Measurements from ENCODE around the gene CISH. TPM values are rescaled to one million over a fixed set of nuclear protein-coding genes. Genes with fewer than 3 reads are reported as not detected.

CISH gene
- total and polyA plus RNA-seq, 10 of the 15 experiments (the other 5 are each of a cell fraction or from before 2014, with no cell fraction given), result 0.21 to 4.4 (median 1.8) TPM

DNA sequence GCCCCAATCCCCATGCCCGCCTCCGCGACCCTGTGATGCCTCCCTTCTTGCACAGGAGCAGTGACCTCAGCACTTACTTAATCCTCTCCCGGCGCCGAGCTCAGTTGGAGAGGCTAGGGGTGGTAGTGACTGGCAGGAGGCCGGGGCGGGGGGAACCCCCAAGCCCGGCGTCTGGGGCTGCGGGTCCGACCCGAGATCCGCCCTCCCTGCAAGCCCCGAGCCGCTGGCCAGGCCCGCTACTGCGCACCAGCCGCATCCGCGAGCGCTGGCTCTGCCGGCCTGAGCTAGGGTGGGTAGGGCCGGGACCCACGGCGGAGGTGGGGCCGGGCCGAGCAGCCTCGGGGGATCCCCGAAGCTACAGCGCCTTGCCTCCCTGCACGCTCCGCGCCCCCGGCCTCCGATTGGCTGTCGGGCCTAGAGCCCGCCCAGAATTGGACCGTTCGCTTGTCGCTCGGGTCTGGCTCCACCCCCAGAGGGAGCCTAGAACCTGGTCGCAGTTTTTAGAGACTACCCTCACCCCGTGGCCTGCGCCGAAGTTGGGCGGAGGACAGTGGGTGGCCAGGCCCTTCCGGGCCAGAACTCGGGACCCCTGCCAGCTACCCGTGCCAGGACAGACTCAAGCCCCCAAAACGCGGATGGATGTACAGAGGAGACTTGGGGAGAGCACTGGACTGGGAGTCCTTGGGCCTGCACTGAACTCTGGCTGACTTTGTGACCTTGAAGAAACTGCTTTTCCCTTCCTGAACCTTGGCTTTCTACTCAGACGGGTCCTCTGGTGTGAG lies 44.0 kb downstream of the CISH start, which contains the start of gene C3orf18 (continued):
- TF ChIP-seq, protein P1, sequence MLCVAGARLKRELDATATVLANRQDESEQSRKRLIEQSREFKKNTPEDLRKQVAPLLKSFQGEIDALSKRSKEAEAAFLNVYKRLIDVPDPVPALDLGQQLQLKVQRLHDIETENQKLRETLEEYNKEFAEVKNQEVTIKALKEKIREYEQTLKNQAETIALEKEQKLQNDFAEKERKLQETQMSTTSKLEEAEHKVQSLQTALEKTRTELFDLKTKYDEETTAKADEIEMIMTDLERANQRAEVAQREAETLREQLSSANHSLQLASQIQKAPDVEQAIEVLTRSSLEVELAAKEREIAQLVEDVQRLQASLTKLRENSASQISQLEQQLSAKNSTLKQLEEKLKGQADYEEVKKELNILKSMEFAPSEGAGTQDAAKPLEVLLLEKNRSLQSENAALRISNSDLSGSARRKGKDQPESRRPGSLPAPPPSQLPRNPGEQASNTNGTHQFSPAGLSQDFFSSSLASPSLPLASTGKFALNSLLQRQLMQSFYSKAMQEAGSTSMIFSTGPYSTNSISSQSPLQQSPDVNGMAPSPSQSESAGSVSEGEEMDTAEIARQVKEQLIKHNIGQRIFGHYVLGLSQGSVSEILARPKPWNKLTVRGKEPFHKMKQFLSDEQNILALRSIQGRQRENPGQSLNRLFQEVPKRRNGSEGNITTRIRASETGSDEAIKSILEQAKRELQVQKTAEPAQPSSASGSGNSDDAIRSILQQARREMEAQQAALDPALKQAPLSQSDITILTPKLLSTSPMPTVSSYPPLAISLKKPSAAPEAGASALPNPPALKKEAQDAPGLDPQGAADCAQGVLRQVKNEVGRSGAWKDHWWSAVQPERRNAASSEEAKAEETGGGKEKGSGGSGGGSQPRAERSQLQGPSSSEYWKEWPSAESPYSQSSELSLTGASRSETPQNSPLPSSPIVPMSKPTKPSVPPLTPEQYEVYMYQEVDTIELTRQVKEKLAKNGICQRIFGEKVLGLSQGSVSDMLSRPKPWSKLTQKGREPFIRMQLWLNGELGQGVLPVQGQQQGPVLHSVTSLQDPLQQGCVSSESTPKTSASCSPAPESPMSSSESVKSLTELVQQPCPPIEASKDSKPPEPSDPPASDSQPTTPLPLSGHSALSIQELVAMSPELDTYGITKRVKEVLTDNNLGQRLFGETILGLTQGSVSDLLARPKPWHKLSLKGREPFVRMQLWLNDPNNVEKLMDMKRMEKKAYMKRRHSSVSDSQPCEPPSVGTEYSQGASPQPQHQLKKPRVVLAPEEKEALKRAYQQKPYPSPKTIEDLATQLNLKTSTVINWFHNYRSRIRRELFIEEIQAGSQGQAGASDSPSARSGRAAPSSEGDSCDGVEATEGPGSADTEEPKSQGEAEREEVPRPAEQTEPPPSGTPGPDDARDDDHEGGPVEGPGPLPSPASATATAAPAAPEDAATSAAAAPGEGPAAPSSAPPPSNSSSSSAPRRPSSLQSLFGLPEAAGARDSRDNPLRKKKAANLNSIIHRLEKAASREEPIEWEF (IDR thresholded peaks at IDR 0.05; ENCODE audit: insufficient replicate concordance, low read depth, low read length), result no peak
- TF ChIP-seq MTA2 (IDR thresholded peaks at IDR 0.05; ENCODE audit: low read depth) (no peak), PML (IDR thresholded peaks at IDR 0.05; ENCODE audit: low read length) (no peak), POLR2AphosphoS2 (IDR thresholded peaks at IDR 0.05; ENCODE audit: low read depth, low read length) (no peak), CHD4 (IDR thresholded peaks at IDR 0.05) (no peak), FOXM1 (IDR thresholded peaks at IDR 0.05; ENCODE audit: low read depth, low read length) (no peak), POU2F2 (IDR thresholded peaks at IDR 0.05; ENCODE audit: borderline replicate concordance, low read depth, low read length) (no peak), ZNF207 (IDR thresholded peaks at IDR 0.05; ENCODE audit: borderline replicate concordance) (no peak), FOXK2 (IDR thresholded peaks at IDR 0.05) (no peak), PAX8 (IDR thresholded peaks at IDR 0.05) (no peak), RCOR1 (conservative IDR thresholded peaks at IDR 0.05; ENCODE audit: low read depth, low read length) (no peak), ZNF217 (IDR thresholded peaks at IDR 0.05) (peak; percentile 97)
- TF ChIP-seq, protein P2, sequence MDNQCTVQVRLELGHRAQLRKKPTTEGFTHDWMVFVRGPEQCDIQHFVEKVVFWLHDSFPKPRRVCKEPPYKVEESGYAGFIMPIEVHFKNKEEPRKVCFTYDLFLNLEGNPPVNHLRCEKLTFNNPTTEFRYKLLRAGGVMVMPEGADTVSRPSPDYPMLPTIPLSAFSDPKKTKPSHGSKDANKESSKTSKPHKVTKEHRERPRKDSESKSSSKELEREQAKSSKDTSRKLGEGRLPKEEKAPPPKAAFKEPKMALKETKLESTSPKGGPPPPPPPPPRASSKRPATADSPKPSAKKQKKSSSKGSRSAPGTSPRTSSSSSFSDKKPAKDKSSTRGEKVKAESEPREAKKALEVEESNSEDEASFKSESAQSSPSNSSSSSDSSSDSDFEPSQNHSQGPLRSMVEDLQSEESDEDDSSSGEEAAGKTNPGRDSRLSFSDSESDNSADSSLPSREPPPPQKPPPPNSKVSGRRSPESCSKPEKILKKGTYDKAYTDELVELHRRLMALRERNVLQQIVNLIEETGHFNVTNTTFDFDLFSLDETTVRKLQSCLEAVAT (IDR thresholded peaks at IDR 0.05), result no peak
- TF ChIP-seq, protein P3, sequence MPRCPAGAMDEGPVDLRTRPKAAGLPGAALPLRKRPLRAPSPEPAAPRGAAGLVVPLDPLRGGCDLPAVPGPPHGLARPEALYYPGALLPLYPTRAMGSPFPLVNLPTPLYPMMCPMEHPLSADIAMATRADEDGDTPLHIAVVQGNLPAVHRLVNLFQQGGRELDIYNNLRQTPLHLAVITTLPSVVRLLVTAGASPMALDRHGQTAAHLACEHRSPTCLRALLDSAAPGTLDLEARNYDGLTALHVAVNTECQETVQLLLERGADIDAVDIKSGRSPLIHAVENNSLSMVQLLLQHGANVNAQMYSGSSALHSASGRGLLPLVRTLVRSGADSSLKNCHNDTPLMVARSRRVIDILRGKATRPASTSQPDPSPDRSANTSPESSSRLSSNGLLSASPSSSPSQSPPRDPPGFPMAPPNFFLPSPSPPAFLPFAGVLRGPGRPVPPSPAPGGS (IDR thresholded peaks at IDR 0.05; ENCODE audit: borderline replicate concordance, insufficient read depth, low read depth, low read length, poor library complexity, severe bottlenecking), result no peak
- TF ChIP-seq, protein P4, sequence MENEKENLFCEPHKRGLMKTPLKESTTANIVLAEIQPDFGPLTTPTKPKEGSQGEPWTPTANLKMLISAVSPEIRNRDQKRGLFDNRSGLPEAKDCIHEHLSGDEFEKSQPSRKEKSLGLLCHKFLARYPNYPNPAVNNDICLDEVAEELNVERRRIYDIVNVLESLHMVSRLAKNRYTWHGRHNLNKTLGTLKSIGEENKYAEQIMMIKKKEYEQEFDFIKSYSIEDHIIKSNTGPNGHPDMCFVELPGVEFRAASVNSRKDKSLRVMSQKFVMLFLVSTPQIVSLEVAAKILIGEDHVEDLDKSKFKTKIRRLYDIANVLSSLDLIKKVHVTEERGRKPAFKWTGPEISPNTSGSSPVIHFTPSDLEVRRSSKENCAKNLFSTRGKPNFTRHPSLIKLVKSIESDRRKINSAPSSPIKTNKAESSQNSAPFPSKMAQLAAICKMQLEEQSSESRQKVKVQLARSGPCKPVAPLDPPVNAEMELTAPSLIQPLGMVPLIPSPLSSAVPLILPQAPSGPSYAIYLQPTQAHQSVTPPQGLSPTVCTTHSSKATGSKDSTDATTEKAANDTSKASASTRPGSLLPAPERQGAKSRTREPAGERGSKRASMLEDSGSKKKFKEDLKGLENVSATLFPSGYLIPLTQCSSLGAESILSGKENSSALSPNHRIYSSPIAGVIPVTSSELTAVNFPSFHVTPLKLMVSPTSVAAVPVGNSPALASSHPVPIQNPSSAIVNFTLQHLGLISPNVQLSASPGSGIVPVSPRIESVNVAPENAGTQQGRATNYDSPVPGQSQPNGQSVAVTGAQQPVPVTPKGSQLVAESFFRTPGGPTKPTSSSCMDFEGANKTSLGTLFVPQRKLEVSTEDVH (IDR thresholded peaks at IDR 0.05; ENCODE audit: low read depth, partially characterized antibody), result no peak
- TF ChIP-seq, protein P5, sequence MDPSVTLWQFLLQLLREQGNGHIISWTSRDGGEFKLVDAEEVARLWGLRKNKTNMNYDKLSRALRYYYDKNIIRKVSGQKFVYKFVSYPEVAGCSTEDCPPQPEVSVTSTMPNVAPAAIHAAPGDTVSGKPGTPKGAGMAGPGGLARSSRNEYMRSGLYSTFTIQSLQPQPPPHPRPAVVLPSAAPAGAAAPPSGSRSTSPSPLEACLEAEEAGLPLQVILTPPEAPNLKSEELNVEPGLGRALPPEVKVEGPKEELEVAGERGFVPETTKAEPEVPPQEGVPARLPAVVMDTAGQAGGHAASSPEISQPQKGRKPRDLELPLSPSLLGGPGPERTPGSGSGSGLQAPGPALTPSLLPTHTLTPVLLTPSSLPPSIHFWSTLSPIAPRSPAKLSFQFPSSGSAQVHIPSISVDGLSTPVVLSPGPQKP (IDR thresholded peaks at IDR 0.05; ENCODE audit: low read depth, low read length), result no peak

Measured in GM12878 (cell line).